Activated T-helper 2 cell treated with anti-CD3 and anti-CD28 coated beads, Interferon-gamma antibody, Interleukin-2, Interleukin-4, amounts not matched to agents 10 μg/mL and 5 μg/mL and 100 μg/mL, durations not matched to agents 14 hours and 24 hours and 36 hours (primary cell): ENCODE results near the gene GMFB. TPM values are rescaled to one million over a fixed set of nuclear protein-coding genes. Genes with fewer than 3 reads are reported as not detected.
A peak's percentile ranks its signal among the peaks of the same experiment; 100 is the strongest.

Source experiments
- DNase-seq: peaks from one replicate; pipeline ENCODE4 v3.0.0; 2021; ENCODE audit warnings: low spot score
- H3K27ac Mint-ChIP-seq: one replicate; pipeline ENCODE4 v1.8.0; 2021; ENCODE audit warnings: mixed read lengths
- H3K27me3 Mint-ChIP-seq: one replicate; pipeline ENCODE4 v1.8.0; 2021; ENCODE audit warnings: low read depth, mixed read lengths
- H3K36me3 Mint-ChIP-seq: one replicate; pipeline ENCODE4 v1.8.0; 2021; ENCODE audit warnings: low read depth, mixed read lengths
- H3K4me1 Mint-ChIP-seq: one replicate; pipeline ENCODE4 v1.8.0; 2021; ENCODE audit warnings: low read depth, mixed read lengths
- H3K4me3 Mint-ChIP-seq: one replicate; pipeline ENCODE4 v1.8.0; 2021; ENCODE audit warnings: low read depth, mild to moderate bottlenecking, moderate library complexity, mixed read lengths
- H3K9me3 Mint-ChIP-seq: one replicate; pipeline ENCODE4 v1.8.0; 2021; ENCODE audit warnings: mixed read lengths
- intact Hi-C: fragments of 100-400 bp; cut with micrococcal nuclease; formaldehyde crosslinking; loops from one replicate; pipeline ENCODE4 v1.15.1; 2023
- total RNA-seq: library from RNA; stranded (reverse); gene quantifications from 2 replicates; pipeline ENCODE4 v1.2.3, GENCODE V29; 2022

GMFB gene
- total RNA-seq, 1 donor from 2014 or later, result 40.0 TPM

- H3K4me1 Mint-ChIP-seq, result peaks cover 51% of the 10 kb centered on the region
- intact Hi-C loops, result loop anchor here (1.0 to 2.0 kb wide), 3 partner anchors 47 to 91 kb away; partner anchors contain the start of genes CDKN3 and CNIH1
- no peaks in the 10 kb centered on the region for H3K27me3 Mint-ChIP-seq
- H3K9me3 Mint-ChIP-seq, result no peaks in the 10 kb centered on the region
- peak overlapping the region; percentile 92 for H3K4me3 Mint-ChIP-seq
- H3K36me3 Mint-ChIP-seq, result peaks cover 37% of the 10 kb centered on the region
- peak overlapping the region; percentile 74 for H3K27ac Mint-ChIP-seq
- DNase-seq, result no peak
Observed at GRCh38 chr14:54488318-54488645, 498 bp downstream of the GMFB start.

GRCh38 chr14:54487771-54488170 lies 1.0 kb downstream of the GMFB start:
- H3K4me3 Mint-ChIP-seq, result peak overlapping the region; percentile 92
- intact Hi-C loops, result loop anchor here (1.0 to 2.0 kb wide), 3 partner anchors 47 to 91 kb away; partner anchors contain the start of genes CDKN3 and CNIH1
- H3K27me3 Mint-ChIP-seq, result no peaks in the 10 kb centered on the region
- H3K36me3 Mint-ChIP-seq, result peaks cover 41% of the 10 kb centered on the region
- no peak for DNase-seq
- peak overlapping the region; percentile 74 for H3K27ac Mint-ChIP-seq
- H3K4me1 Mint-ChIP-seq, result peaks cover 56% of the 10 kb centered on the region
- H3K9me3 Mint-ChIP-seq, result no peaks in the 10 kb centered on the region

- Mint-ChIP-seq H3K4me3 (peak overlapping the region; percentile 92), H3K4me1 (peaks cover 61% of the 10 kb centered on the region), H3K27me3 (no peaks in the 10 kb centered on the region), H3K9me3 (no peaks in the 10 kb centered on the region), H3K27ac (peak overlapping the region; percentile 13), H3K36me3 (peaks cover 50% of the 10 kb centered on the region)
- intact Hi-C loops, result no loop called here
- no peak for DNase-seq
Observed at GRCh38 chr14:54486685-54487084, 2.1 kb downstream of the GMFB start.

GRCh38 chr14:54483846-54484245 lies 4.9 kb downstream of the GMFB start:
- intact Hi-C loops, result no loop called here
- DNase-seq, result no peak
- Mint-ChIP-seq H3K4me1 (peaks cover 46% of the 10 kb centered on the region), H3K27ac (peak overlapping the region; percentile 12), H3K36me3 (peaks cover 61% of the 10 kb centered on the region), H3K27me3 (no peaks in the 10 kb centered on the region), H3K9me3 (no peaks in the 10 kb centered on the region), H3K4me3 (no peak overlapping the region)

GRCh38 chr14:54483073-54483745 lies 5.6 kb downstream of the GMFB start:
- Mint-ChIP-seq H3K27ac (no peak overlapping the region), H3K36me3 (peaks cover 67% of the 10 kb centered on the region), H3K4me1 (peaks cover 46% of the 10 kb centered on the region), H3K4me3 (no peak overlapping the region), H3K27me3 (no peaks in the 10 kb centered on the region), H3K9me3 (no peaks in the 10 kb centered on the region)
- intact Hi-C loops, result no loop called here
- DNase-seq, result no peak

GRCh38 chr14:54481695-54482094 lies 7.1 kb downstream of the GMFB start:
- intact Hi-C loops, result no loop called here
- H3K27me3 Mint-ChIP-seq, result no peaks in the 10 kb centered on the region
- DNase-seq, result no peak
- no peak overlapping the region for H3K4me3 Mint-ChIP-seq
- peaks cover 38% of the 10 kb centered on the region for H3K4me1 Mint-ChIP-seq
- H3K9me3 Mint-ChIP-seq, result no peaks in the 10 kb centered on the region
- peaks cover 65% of the 10 kb centered on the region for H3K36me3 Mint-ChIP-seq
- no peak overlapping the region for H3K27ac Mint-ChIP-seq

- Mint-ChIP-seq H3K27ac (no peak overlapping the region), H3K4me1 (peaks cover 35% of the 10 kb centered on the region), H3K9me3 (no peaks in the 10 kb centered on the region), H3K4me3 (no peak overlapping the region), H3K27me3 (no peaks in the 10 kb centered on the region), H3K36me3 (peaks cover 66% of the 10 kb centered on the region)
- intact Hi-C loops, result no loop called here
- DNase-seq, result no peak
Observed at GRCh38 chr14:54480830-54481562, 7.8 kb downstream of the GMFB start.

GRCh38 chr14:54478636-54479215 lies 10.1 kb downstream of the GMFB start:
- intact Hi-C loops, result no loop called here
- H3K9me3 Mint-ChIP-seq, result no peaks in the 10 kb centered on the region
- H3K4me1 Mint-ChIP-seq, result peaks cover 17% of the 10 kb centered on the region
- no peak overlapping the region for H3K4me3 Mint-ChIP-seq
- peaks cover 56% of the 10 kb centered on the region for H3K36me3 Mint-ChIP-seq
- no peak overlapping the region for H3K27ac Mint-ChIP-seq
- H3K27me3 Mint-ChIP-seq, result no peaks in the 10 kb centered on the region
- no peak for DNase-seq

- Mint-ChIP-seq H3K4me3 (no peak overlapping the region), H3K27me3 (no peaks in the 10 kb centered on the region), H3K4me1 (peaks cover 3% of the 10 kb centered on the region), H3K36me3 (peaks cover 50% of the 10 kb centered on the region), H3K9me3 (no peaks in the 10 kb centered on the region), H3K27ac (no peak overlapping the region)
- intact Hi-C loops, result no loop called here
- no peak for DNase-seq
Observed at GRCh38 chr14:54475911-54476310, 12.9 kb downstream of the GMFB start.

GRCh38 chr14:54475187-54475899 lies 13.4 kb downstream of the GMFB start:
- intact Hi-C loops, result no loop called here
- Mint-ChIP-seq H3K4me3 (no peak overlapping the region), H3K36me3 (peaks cover 50% of the 10 kb centered on the region), H3K9me3 (no peaks in the 10 kb centered on the region), H3K4me1 (peaks cover 3% of the 10 kb centered on the region), H3K27ac (no peak overlapping the region), H3K27me3 (no peaks in the 10 kb centered on the region)
- DNase-seq, result no peak

- Mint-ChIP-seq H3K4me1 (peaks cover 3% of the 10 kb centered on the region), H3K27me3 (no peaks in the 10 kb centered on the region), H3K36me3 (peaks cover 44% of the 10 kb centered on the region), H3K9me3 (no peaks in the 10 kb centered on the region), H3K27ac (no peak overlapping the region), H3K4me3 (no peak overlapping the region)
- no peak for DNase-seq
- intact Hi-C loops, result no loop called here
Observed at GRCh38 chr14:54474232-54474793, 14.5 kb downstream of the GMFB start.

- intact Hi-C loops, result no loop called here
- Mint-ChIP-seq H3K4me3 (no peak overlapping the region), H3K27ac (no peak overlapping the region), H3K9me3 (peaks cover 7% of the 10 kb centered on the region), H3K36me3 (peaks cover 36% of the 10 kb centered on the region), H3K4me1 (peaks cover 3% of the 10 kb centered on the region), H3K27me3 (no peaks in the 10 kb centered on the region)
- DNase-seq, result no peak
Observed at GRCh38 chr14:54472315-54472714, 16.5 kb downstream of the GMFB start.
